K562 (cell line): ENCODE data around the gene SVBP. TPM values are rescaled to one million over a fixed set of nuclear protein-coding genes. Genes with fewer than 3 reads are reported as not detected.
A peak's percentile ranks its signal among the peaks of the same experiment; 100 is the strongest.

Experiments
- AFF1 ChIP-seq, 2 experiments: fragments of 450-650 bp; IDR thresholded peaks; 2 replicates each; pipeline ENCODE4 v1.6.1; 2018; ENCODE audit warnings: mild to moderate bottlenecking in 2 of 2, low read depth in 1 of 2; ENCODE audit not compliant: partially characterized antibody in 2 of 2
- EHMT2 ChIP-seq: fragments of 450-650 bp; IDR thresholded peaks from 2 replicates; pipeline ENCODE4 v1.6.1; 2018; ENCODE audit warnings: antibody characterized with exemption
- GTF2F1 ChIP-seq: IDR thresholded peaks from 2 replicates; pipeline ENCODE4 v1.6.1; 2011; ENCODE audit warnings: low read depth, low read length, improper control_type of control experiment
- HLTF ChIP-seq: fragments of 450-650 bp; IDR thresholded peaks from 2 replicates; pipeline ENCODE4 v1.6.1; 2016
- SMC3 ChIP-seq: conservative IDR thresholded peaks from 2 replicates; pipeline ENCODE4 v1.6.1; 2011; ENCODE audit warnings: low read depth, low read length, improper control_type of control experiment; ENCODE audit not compliant: insufficient read depth
- USF1 ChIP-seq: sonication (generic); formaldehyde crosslinking; IDR thresholded peaks from 2 replicates; pipeline ENCODE4 v1.9.0; 2022; ENCODE audit warnings: mild to moderate bottlenecking, missing genetic modification reagents
- YBX1 ChIP-seq: fragments of 450-650 bp; IDR thresholded peaks from 2 replicates; pipeline ENCODE4 v1.7.1; 2016; ENCODE audit warnings: mild to moderate bottlenecking
- ZBTB7A ChIP-seq: IDR thresholded peaks from 2 replicates; pipeline ENCODE4 v1.6.1; 2011; ENCODE audit warnings: low read depth, mild to moderate bottlenecking, low read length, moderate library complexity, borderline replicate concordance; ENCODE audit not compliant: control insufficient read depth
- ZNF639 ChIP-seq, 2 experiments: fragments of 200-800 bp in 1 of 2; sonication (Bioruptor generic) in 1 of 2; sonication (generic) in 1 of 2; formaldehyde crosslinking in 1 of 2; IDR thresholded peaks in 1 of 2; conservative IDR thresholded peaks in 1 of 2; 2 replicates each; pipeline versions ENCODE4 v1.5.0 to v1.6.1; 2016 to 2020; ENCODE audit warnings: missing compliant biosample characterization in 1 of 2, missing genetic modification characterization in 1 of 2, missing genetic modification reagents in 1 of 2
- polyA plus RNA-seq, 8 experiments: library from polyadenylated mRNA; depleted of rRNA in 4 of 8; stranded (reverse) in 5 of 8; unstranded in 3 of 8; fragments of >200 nt; fragmentation: Nextera tagmentation in 2 of 8; fragmentation: Illumina TruSeq in 1 of 8; extraction: Ambion mirVana in 2 of 8; extraction: Trizol in 1 of 8; gene quantifications; 2 replicates each; pipeline versions ENCODE4 v1.2.1 to v1.2.3, GENCODE V29; 2011 to 2014; ENCODE audit warnings: inconsistent platforms in 1 of 8, missing spikeins in 1 of 8
- total RNA-seq, 7 experiments: library from RNA; depleted of rRNA in 6 of 7; stranded (reverse); fragments of >200 nt in 6 of 7; fragmentation: Illumina TruSeq in 2 of 7; extraction: Trizol in 2 of 7; gene quantifications; 2 replicates each; pipeline versions ENCODE4 v1.2.1 to v1.2.3, GENCODE V29; 2011 to 2021; ENCODE audit warnings: low replicate concordance in 1 of 7
- TF ChIP-seq, protein P1 (sequence below), 2 experiments: fragments of 450-650 bp; IDR thresholded peaks; 2 replicates each; pipeline ENCODE4 v1.6.1; 2016
- TF ChIP-seq, protein P2 (sequence below): fragments of 450-650 bp; IDR thresholded peaks from 2 replicates; pipeline ENCODE4 v1.6.1; 2016; ENCODE audit warnings: low read depth

The SVBP gene
- total and polyA plus RNA-seq, 9 of the 15 experiments (the other 6 are each of a cell fraction or from before 2014, with no cell fraction given) = 31.7 to 49.7 (median 40.0) TPM

GRCh38 chr1:42847111-42847595 lies 30.0 kb upstream of the SVBP start (continued):
- TF ChIP-seq USF1 (CRISPR knock-in tag) = no peak
- TF ChIP-seq EHMT2 = peak; percentile 84
- 0 out of 2 replicates have a peak, but pooled peaks have one; percentile 65 for TF ChIP-seq HLTF
- no peak for TF ChIP-seq ZNF639 (CRISPR knock-in tag; conservative IDR thresholded peaks at IDR 0.05 in 1 of 2, IDR thresholded peaks at IDR 0.05 in 1 of 2)
- no peak for TF ChIP-seq SMC3
- TF ChIP-seq AFF1 (IDR thresholded peaks at IDR 0.05; ENCODE audit: low read depth in 1 of 2, partially characterized antibody in 2 of 2) = peak in 1 of 2 experiments; percentile 64
- TF ChIP-seq ZBTB7A = no peak
- TF ChIP-seq, protein P1, sequence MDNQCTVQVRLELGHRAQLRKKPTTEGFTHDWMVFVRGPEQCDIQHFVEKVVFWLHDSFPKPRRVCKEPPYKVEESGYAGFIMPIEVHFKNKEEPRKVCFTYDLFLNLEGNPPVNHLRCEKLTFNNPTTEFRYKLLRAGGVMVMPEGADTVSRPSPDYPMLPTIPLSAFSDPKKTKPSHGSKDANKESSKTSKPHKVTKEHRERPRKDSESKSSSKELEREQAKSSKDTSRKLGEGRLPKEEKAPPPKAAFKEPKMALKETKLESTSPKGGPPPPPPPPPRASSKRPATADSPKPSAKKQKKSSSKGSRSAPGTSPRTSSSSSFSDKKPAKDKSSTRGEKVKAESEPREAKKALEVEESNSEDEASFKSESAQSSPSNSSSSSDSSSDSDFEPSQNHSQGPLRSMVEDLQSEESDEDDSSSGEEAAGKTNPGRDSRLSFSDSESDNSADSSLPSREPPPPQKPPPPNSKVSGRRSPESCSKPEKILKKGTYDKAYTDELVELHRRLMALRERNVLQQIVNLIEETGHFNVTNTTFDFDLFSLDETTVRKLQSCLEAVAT (IDR thresholded peaks at IDR 0.05) = peak in 1 of 2 experiments; percentile 25; a peak in 1 of 4 replicates
- no peak for TF ChIP-seq YBX1
- TF ChIP-seq, protein P2, sequence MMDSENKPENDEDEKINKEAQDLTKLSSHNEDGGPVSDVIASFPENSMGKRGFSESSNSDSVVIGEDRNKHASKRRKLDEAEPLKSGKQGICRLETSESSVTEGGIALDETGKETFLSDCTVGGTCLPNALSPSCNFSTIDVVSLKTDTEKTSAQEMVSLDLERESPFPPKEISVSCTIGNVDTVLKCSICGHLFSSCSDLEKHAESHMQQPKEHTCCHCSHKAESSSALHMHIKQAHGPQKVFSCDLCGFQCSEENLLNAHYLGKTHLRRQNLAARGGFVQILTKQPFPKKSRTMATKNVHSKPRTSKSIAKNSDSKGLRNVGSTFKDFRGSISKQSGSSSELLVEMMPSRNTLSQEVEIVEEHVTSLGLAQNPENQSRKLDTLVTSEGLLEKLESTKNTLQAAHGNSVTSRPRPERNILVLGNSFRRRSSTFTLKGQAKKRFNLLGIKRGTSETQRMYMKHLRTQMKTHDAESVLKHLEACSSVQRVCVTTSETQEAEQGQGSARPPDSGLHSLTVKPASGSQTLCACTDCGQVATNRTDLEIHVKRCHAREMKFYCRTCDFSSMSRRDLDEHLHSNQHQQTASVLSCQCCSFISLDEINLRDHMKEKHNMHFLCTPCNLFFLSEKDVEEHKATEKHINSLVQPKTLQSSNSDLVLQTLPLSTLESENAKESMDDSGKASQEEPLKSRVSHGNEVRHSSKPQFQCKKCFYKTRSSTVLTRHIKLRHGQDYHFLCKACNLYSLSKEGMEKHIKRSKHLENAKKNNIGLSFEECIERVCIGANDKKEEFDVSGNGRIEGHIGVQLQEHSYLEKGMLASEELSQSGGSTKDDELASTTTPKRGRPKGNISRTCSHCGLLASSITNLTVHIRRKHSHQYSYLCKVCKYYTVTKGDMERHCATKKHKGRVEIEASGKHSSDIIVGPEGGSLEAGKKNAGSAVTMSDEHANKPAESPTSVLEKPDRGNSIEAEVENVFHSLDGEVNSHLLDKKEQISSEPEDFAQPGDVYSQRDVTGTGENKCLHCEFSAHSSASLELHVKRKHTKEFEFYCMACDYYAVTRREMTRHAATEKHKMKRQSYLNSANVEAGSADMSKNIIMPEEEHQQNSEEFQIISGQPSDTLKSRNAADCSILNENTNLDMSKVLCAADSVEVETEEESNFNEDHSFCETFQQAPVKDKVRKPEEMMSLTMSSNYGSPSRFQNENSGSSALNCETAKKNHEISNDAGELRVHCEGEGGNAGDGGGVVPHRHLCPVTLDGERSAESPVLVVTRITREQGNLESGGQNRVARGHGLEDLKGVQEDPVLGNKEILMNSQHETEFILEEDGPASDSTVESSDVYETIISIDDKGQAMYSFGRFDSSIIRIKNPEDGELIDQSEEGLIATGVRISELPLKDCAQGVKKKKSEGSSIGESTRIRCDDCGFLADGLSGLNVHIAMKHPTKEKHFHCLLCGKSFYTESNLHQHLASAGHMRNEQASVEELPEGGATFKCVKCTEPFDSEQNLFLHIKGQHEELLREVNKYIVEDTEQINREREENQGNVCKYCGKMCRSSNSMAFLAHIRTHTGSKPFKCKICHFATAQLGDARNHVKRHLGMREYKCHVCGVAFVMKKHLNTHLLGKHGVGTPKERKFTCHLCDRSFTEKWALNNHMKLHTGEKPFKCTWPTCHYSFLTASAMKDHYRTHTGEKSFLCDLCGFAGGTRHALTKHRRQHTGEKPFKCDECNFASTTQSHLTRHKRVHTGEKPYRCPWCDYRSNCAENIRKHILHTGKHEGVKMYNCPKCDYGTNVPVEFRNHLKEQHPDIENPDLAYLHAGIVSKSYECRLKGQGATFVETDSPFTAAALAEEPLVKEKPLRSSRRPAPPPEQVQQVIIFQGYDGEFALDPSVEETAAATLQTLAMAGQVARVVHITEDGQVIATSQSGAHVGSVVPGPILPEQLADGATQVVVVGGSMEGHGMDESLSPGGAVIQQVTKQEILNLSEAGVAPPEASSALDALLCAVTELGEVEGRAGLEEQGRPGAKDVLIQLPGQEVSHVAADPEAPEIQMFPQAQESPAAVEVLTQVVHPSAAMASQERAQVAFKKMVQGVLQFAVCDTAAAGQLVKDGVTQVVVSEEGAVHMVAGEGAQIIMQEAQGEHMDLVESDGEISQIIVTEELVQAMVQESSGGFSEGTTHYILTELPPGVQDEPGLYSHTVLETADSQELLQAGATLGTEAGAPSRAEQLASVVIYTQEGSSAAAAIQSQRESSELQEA = 0 out of 2 replicates have a peak, but pooled peaks have one; percentile 12
- no peak for TF ChIP-seq GTF2F1
